H9 (cell line): ENCODE results near the gene CMTM7. TPM values are rescaled to one million over a fixed set of nuclear protein-coding genes. Genes with fewer than 3 reads are reported as not detected.

Source experiments
- DNase-seq: peaks from one replicate; pipeline ENCODE4 v3.0.0-alpha.2; 2017
- H2AFZ ChIP-seq: one replicate; pipeline ENCODE4 v1.6.1; 2013; ENCODE audit warnings: mild to moderate bottlenecking, low read length, control low read depth, moderate library complexity
- H2AK5ac ChIP-seq: 2 replicates; pipeline ENCODE4 v1.6.1; 2013; ENCODE audit warnings: low read length, control low read depth, mixed read lengths; ENCODE audit not compliant: insufficient read length
- H2BK120ac ChIP-seq: one replicate; pipeline ENCODE4 v1.6.1; 2013; ENCODE audit warnings: low read depth, mild to moderate bottlenecking, low read length, control low read depth, inconsistent platforms; ENCODE audit not compliant: poor library complexity, severe bottlenecking
- H2BK12ac ChIP-seq: 2 replicates; pipeline ENCODE4 v1.6.1; 2013; ENCODE audit warnings: low read length, control low read depth, mixed read lengths, low read depth; ENCODE audit not compliant: insufficient read length
- H2BK15ac ChIP-seq: 2 replicates; pipeline ENCODE4 v1.6.1; 2013; ENCODE audit warnings: low read depth, low read length, control low read depth
- H2BK20ac ChIP-seq: one replicate; pipeline ENCODE4 v1.6.1; 2013; ENCODE audit warnings: low read depth, mild to moderate bottlenecking, low read length, control low read depth, inconsistent platforms; ENCODE audit not compliant: poor library complexity, severe bottlenecking
- H2BK5ac ChIP-seq: 2 replicates; pipeline ENCODE4 v1.6.1; 2013; ENCODE audit warnings: low read length, control low read depth, mixed read lengths; ENCODE audit not compliant: insufficient read length
- H3K14ac ChIP-seq: 2 replicates; pipeline ENCODE4 v1.6.1; 2013; ENCODE audit warnings: low read length, control low read depth; ENCODE audit not compliant: insufficient read depth
- H3K18ac ChIP-seq: 2 replicates; pipeline ENCODE4 v1.6.1; 2013; ENCODE audit warnings: low read depth, mild to moderate bottlenecking, mixed read lengths, low read length, control low read depth; ENCODE audit not compliant: insufficient read length
- H3K23ac ChIP-seq: 2 replicates; pipeline ENCODE4 v1.6.1; 2013; ENCODE audit warnings: low read length, control low read depth, mixed read lengths, low read depth; ENCODE audit not compliant: insufficient read length
- H3K23me2 ChIP-seq: 2 replicates; pipeline ENCODE4 v1.6.1; 2013; ENCODE audit warnings: low read depth, mild to moderate bottlenecking, mixed read lengths, low read length, control low read depth; ENCODE audit not compliant: insufficient read length, poor library complexity, severe bottlenecking
- H3K27ac ChIP-seq: 2 replicates; pipeline ENCODE4 v1.5.1; 2013; ENCODE audit warnings: low read length, control low read depth, mixed read lengths, low read depth; ENCODE audit not compliant: insufficient read length
- H3K27me3 ChIP-seq: 2 replicates; pipeline ENCODE4 v1.6.1; 2013; ENCODE audit warnings: low read length, control low read depth, inconsistent platforms; ENCODE audit not compliant: insufficient read depth
- H3K4ac ChIP-seq: 2 replicates; pipeline ENCODE4 v1.6.1; 2013; ENCODE audit warnings: low read depth, mild to moderate bottlenecking, control low read depth, inconsistent platforms, low read length, moderate library complexity
- H3K4me1 ChIP-seq: 2 replicates; pipeline ENCODE4 v1.6.1; 2013; ENCODE audit warnings: low read length, control low read depth, inconsistent platforms; ENCODE audit not compliant: insufficient read depth
- H3K4me2 ChIP-seq: 2 replicates; pipeline ENCODE4 v1.6.1; 2013; ENCODE audit warnings: low read length, control low read depth, mixed read lengths; ENCODE audit not compliant: insufficient read length, insufficient read depth
- H3K56ac ChIP-seq: 2 replicates; pipeline ENCODE4 v1.6.1; 2013; ENCODE audit warnings: low read depth, mild to moderate bottlenecking, mixed read lengths, low read length, control low read depth; ENCODE audit not compliant: insufficient read length
- H3K79me1 ChIP-seq: 2 replicates; pipeline ENCODE4 v1.6.1; 2013; ENCODE audit warnings: low read depth, mild to moderate bottlenecking, moderate library complexity, low read length, control low read depth, inconsistent platforms; ENCODE audit not compliant: insufficient read depth, poor library complexity, severe bottlenecking
- H3K79me2 ChIP-seq: 2 replicates; pipeline ENCODE4 v1.6.1; 2013; ENCODE audit warnings: low read length, control low read depth, inconsistent platforms; ENCODE audit not compliant: insufficient read depth
- H3K9ac ChIP-seq: 2 replicates; pipeline ENCODE4 v1.6.1; 2013; ENCODE audit warnings: low read length, control low read depth, mixed read lengths; ENCODE audit not compliant: insufficient read length; ENCODE audit errors: extremely low read depth
- H3K9me3 ChIP-seq: one replicate; pipeline ENCODE4 v1.6.1; 2013; ENCODE audit warnings: low read depth, low read length, inconsistent platforms; ENCODE audit not compliant: control insufficient read depth
- H3T11ph ChIP-seq: one replicate; pipeline ENCODE4 v1.6.1; 2013; ENCODE audit warnings: mild to moderate bottlenecking, low read length, control low read depth, inconsistent platforms
- H4K20me1 ChIP-seq: one replicate; pipeline ENCODE4 v1.6.1; 2013; ENCODE audit not compliant: control insufficient read depth, insufficient read length, insufficient read depth
- H4K5ac ChIP-seq: 2 replicates; pipeline ENCODE4 v1.6.1; 2013; ENCODE audit warnings: low read depth, mild to moderate bottlenecking, mixed read lengths, low read length, control low read depth; ENCODE audit not compliant: insufficient read length
- H4K8ac ChIP-seq: replicated peaks from 2 replicates; pipeline ENCODE4 v1.6.1; 2013; ENCODE audit warnings: low read length, control low read depth, mixed read lengths, low read depth; ENCODE audit not compliant: insufficient read length
- H4K91ac ChIP-seq: 2 replicates; pipeline ENCODE4 v1.6.1; 2013; ENCODE audit warnings: low read depth, mild to moderate bottlenecking, moderate library complexity, mixed read lengths, low read length, control low read depth; ENCODE audit not compliant: insufficient read length
- H3K27ac Mint-ChIP-seq, 3 experiments: 2 replicates in 2 of 3; 3 replicates in 1 of 3; pipeline ENCODE4 v1.8.0; 2020 to 2021; ENCODE audit warnings: mixed read lengths in 3 of 3, mild to moderate bottlenecking in 1 of 3, moderate library complexity in 1 of 3
- H3K27me3 Mint-ChIP-seq: 2 replicates; pipeline ENCODE4 v1.8.0; 2021; ENCODE audit warnings: low read depth, mild to moderate bottlenecking, moderate library complexity, mixed read lengths
- H3K36me3 Mint-ChIP-seq, 3 experiments: 2 replicates in 2 of 3; 3 replicates in 1 of 3; pipeline ENCODE4 v1.8.0; 2020 to 2021; ENCODE audit warnings: low read depth in 3 of 3, mixed read lengths in 3 of 3; ENCODE audit not compliant: insufficient read depth in 1 of 3
- H3K4me1 Mint-ChIP-seq, 2 experiments: 2 replicates each; pipeline ENCODE4 v1.8.0; 2020; ENCODE audit warnings: mixed read lengths in 2 of 2
- H3K4me3 Mint-ChIP-seq, 2 experiments: 2 replicates in 1 of 2; 3 replicates in 1 of 2; pipeline ENCODE4 v1.8.0; 2020 to 2021; ENCODE audit warnings: mild to moderate bottlenecking in 2 of 2, mixed read lengths in 2 of 2, moderate library complexity in 1 of 2
- H3K9me3 Mint-ChIP-seq, 2 experiments: 2 replicates in 1 of 2; 3 replicates in 1 of 2; pipeline ENCODE4 v1.8.0; 2020; ENCODE audit warnings: mild to moderate bottlenecking in 2 of 2, mixed read lengths in 2 of 2, moderate library complexity in 1 of 2
- WGBS: extraction: QIAGEN DNeasy Blood & Tissue Kit; methylation state at CpG from one replicate; pipeline ENCODE4 v1.1.7; 2013; ENCODE audit warnings: missing lambda C conversion rate, low lambda C conversion rate, mixed read lengths; ENCODE audit not compliant: insufficient read length; ENCODE audit errors: extremely low coverage; 5-methylcytosine and 5-hydroxymethylcytosine counted together
- total RNA-seq: library from RNA; stranded (reverse); gene quantifications from 2 replicates; pipeline ENCODE4 v1.2.1, GENCODE V29; 2021
- TF ChIP-seq, protein P1 (sequence below): fragments of 200-600 bp; sonication (generic); conservative IDR thresholded peaks from 3 replicates; pipeline ENCODE4 v1.8.0; 2021; ENCODE audit warnings: antibody characterized with exemption, mild to moderate bottlenecking

CMTM7 gene
- total RNA-seq, 1 experiment from 2014 or later = 23.9 TPM

DNA sequence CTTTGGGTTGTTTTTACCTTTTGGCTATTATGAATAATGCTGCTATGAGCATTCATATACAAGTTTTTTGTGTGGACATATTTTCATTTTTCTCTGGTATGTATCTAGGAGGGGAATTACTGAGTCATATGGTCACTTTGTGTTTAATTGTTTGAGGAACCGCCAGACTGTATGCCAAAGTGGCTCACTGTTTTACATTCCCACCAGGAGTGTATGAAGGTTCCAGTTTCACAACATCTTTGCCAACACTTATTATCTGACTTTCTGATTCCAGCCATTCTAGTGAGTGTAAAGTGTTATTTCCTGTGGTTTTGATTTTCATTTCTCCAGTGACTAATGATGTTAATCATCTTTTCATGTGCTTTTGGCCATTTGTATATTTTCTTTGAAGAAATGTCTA, 51.8 kb downstream of the CMTM7 start:
- WGBS = no CpG with 5 or more reads among the region's 1 CpG
- H3K9ac ChIP-seq = no peak overlapping the region
- no peaks in the 10 kb centered on the region for H3K27me3 Mint-ChIP-seq
- peak overlapping the region in 1 of 3 experiments; percentile 30; a peak in 1 of 7 replicates for H3K27ac Mint-ChIP-seq
- peaks cover 11 to 22% (median 12%) of the 10 kb centered on the region in 3 experiments; a peak in 6 of 7 replicates for H3K36me3 Mint-ChIP-seq
- H3K23ac ChIP-seq = no peak overlapping the region
- no peak overlapping the region for H3K14ac ChIP-seq
- H3K23me2 ChIP-seq = no peaks in the 10 kb centered on the region
- no peak for DNase-seq
- H3K18ac ChIP-seq = no peak overlapping the region
- no peak overlapping the region for H2AFZ ChIP-seq
- no peak overlapping the region for H4K5ac ChIP-seq
- no peak overlapping the region for H3K4me2 ChIP-seq
- H2BK12ac ChIP-seq = no peak overlapping the region
- H3K4me1 Mint-ChIP-seq = peaks cover 26 to 27% of the 10 kb centered on the region in 2 experiments
- H2BK15ac ChIP-seq = no peak overlapping the region
- H3K4me1 ChIP-seq = no peaks in the 10 kb centered on the region; the same call in 1 of the 2 replicates
- H3K4me3 Mint-ChIP-seq = no peak overlapping the region
- TF ChIP-seq, protein P1, sequence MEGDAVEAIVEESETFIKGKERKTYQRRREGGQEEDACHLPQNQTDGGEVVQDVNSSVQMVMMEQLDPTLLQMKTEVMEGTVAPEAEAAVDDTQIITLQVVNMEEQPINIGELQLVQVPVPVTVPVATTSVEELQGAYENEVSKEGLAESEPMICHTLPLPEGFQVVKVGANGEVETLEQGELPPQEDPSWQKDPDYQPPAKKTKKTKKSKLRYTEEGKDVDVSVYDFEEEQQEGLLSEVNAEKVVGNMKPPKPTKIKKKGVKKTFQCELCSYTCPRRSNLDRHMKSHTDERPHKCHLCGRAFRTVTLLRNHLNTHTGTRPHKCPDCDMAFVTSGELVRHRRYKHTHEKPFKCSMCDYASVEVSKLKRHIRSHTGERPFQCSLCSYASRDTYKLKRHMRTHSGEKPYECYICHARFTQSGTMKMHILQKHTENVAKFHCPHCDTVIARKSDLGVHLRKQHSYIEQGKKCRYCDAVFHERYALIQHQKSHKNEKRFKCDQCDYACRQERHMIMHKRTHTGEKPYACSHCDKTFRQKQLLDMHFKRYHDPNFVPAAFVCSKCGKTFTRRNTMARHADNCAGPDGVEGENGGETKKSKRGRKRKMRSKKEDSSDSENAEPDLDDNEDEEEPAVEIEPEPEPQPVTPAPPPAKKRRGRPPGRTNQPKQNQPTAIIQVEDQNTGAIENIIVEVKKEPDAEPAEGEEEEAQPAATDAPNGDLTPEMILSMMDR = no peak
- H3K9me3 Mint-ChIP-seq = no peaks in the 10 kb centered on the region
- no peak overlapping the region for H3K56ac ChIP-seq
- no peaks in the 10 kb centered on the region for H3K9me3 ChIP-seq
- H3K27me3 ChIP-seq = no peaks in the 10 kb centered on the region
- H2BK120ac ChIP-seq = no peak overlapping the region
- H2BK20ac ChIP-seq = no peak overlapping the region
- H3K79me1 ChIP-seq = no peaks in the 10 kb centered on the region
- no peak overlapping the region for H4K91ac ChIP-seq
- no peak overlapping the region for H2AK5ac ChIP-seq
- no peak overlapping the region for H3K27ac ChIP-seq
- no peaks in the 10 kb centered on the region for H3K79me2 ChIP-seq
- H4K20me1 ChIP-seq = no peaks in the 10 kb centered on the region
- no peak overlapping the region for H4K8ac ChIP-seq
- H2BK5ac ChIP-seq = no peak overlapping the region
- no peak overlapping the region for H3K4ac ChIP-seq
- no peak overlapping the region for H3T11ph ChIP-seq
